ENCODE results near the gene LRPAP1. TPM values are rescaled to one million over a fixed set of nuclear protein-coding genes. Genes with fewer than 3 reads are reported as not detected.

Gene LRPAP1
- total and polyA plus RNA-seq, 2 experiments from 2014 or later = 63.0 to 82.5 TPM

- no peaks in the 10 kb centered on the region for H3K9me3 Mint-ChIP-seq
- no peaks in the 10 kb centered on the region for H3F3A ChIP-seq (replicated peaks; ENCODE audit: low read depth)
- ATAC-seq (no peak), DNase-seq (ENCODE audit: low spot score) (no peak)
- H3K9me2 ChIP-seq (ENCODE audit: insufficient read depth) = no peaks in the 10 kb centered on the region
- H3K36me3 Mint-ChIP-seq (ENCODE audit: low read depth) = peaks cover 41% of the 10 kb centered on the region
- H3K27me3 ChIP-seq (ENCODE audit: insufficient read depth) = no peaks in the 10 kb centered on the region
- peaks cover 5% of the 10 kb centered on the region for H3K27me3 Mint-ChIP-seq (ENCODE audit: insufficient read depth, low read depth, poor library complexity)
- H3K4me1 Mint-ChIP-seq = peaks cover 7% of the 10 kb centered on the region
- H3K27ac Mint-ChIP-seq = no peak overlapping the region
- no peaks in the 10 kb centered on the region for H3K4me1 ChIP-seq (ENCODE audit: insufficient read depth)
- no peak overlapping the region for H2AFZ ChIP-seq
- TF ChIP-seq REST (IDR thresholded peaks at IDR 0.05; ENCODE audit: unreplicated experiment) (no peak), ETS1 (IDR thresholded peaks at IDR 0.05) (no peak), EZH2phosphoT487 (IDR thresholded peaks at IDR 0.05; ENCODE audit: unreplicated experiment) (no peak), NANOG (IDR thresholded peaks at IDR 0.05; ENCODE audit: borderline replicate concordance) (no peak), POLR2AphosphoS5 (IDR thresholded peaks at IDR 0.05; ENCODE audit: low read depth) (no peak), ZNF331 (CRISPR knock-in tag; IDR thresholded peaks at IDR 0.05; ENCODE audit: low read depth) (no peak), STAT1 (IDR thresholded peaks at IDR 0.05; ENCODE audit: unreplicated experiment) (no peak), JUNB (IDR thresholded peaks at IDR 0.05; ENCODE audit: unreplicated experiment) (no peak), ZNF114 (CRISPR knock-in tag; IDR thresholded peaks at IDR 0.05) (no peak), ZNF462 (CRISPR knock-in tag; IDR thresholded peaks at IDR 0.05) (no peak), EZH2 (IDR thresholded peaks at IDR 0.05; ENCODE audit: low read depth, unreplicated experiment) (no peak), CREB1 (CRISPR knock-in tag; IDR thresholded peaks at IDR 0.05; ENCODE audit: low read depth) (no peak)
- peaks cover 8% of the 10 kb centered on the region; the same call in 1 of the 2 replicates for H4K20me1 ChIP-seq (replicated peaks; ENCODE audit: insufficient read depth)
- H3K4me3 Mint-ChIP-seq = no peak overlapping the region
- H3K4me2 ChIP-seq = no peak overlapping the region
- H3K4me3 ChIP-seq = no peak overlapping the region
- H3K36me3 ChIP-seq (ENCODE audit: insufficient read depth) = peaks cover 18% of the 10 kb centered on the region; the same call in 1 of the 2 replicates
- H3K27ac ChIP-seq (ENCODE audit: low read depth) = no peak overlapping the region
- H3K79me2 ChIP-seq (replicated peaks; ENCODE audit: insufficient read depth) = peaks cover 1% of the 10 kb centered on the region
Observed at GRCh38 chr4:3522326-3522640, 9.9 kb downstream of the LRPAP1 start.
